ENCODE measurements around the gene HDAC9.
A peak's percentile ranks its signal among the peaks of the same experiment; 100 is the strongest.

Gene HDAC9

GRCh38 chr7:18845700-18846099, 350.2 kb downstream of the HDAC9 start:
- no peak for DNase-seq (ENCODE audit: low spot score)

GRCh38 chr7:18846765-18847215, 351.2 kb downstream of the HDAC9 start:
- DNase-seq (ENCODE audit: low spot score), result no peak

- no peak for DNase-seq (ENCODE audit: low spot score)
Observed at GRCh38 chr7:18849130-18849529, 353.6 kb downstream of the HDAC9 start.

- DNase-seq (ENCODE audit: low spot score), result no peak
Observed at GRCh38 chr7:18855796-18856195, 360.2 kb downstream of the HDAC9 start.

GRCh38 chr7:18858232-18858631, 362.7 kb downstream of the HDAC9 start:
- DNase-seq (ENCODE audit: low spot score), result no peak

- DNase-seq (ENCODE audit: low spot score), result no peak
Observed at GRCh38 chr7:18859318-18859717, 363.8 kb downstream of the HDAC9 start.

- no peak for DNase-seq (ENCODE audit: low spot score)
Observed at GRCh38 chr7:18860221-18860620, 364.7 kb downstream of the HDAC9 start.

GRCh38 chr7:18861514-18862118, 366.1 kb downstream of the HDAC9 start:
- no peak for DNase-seq (ENCODE audit: low spot score)

GRCh38 chr7:18864967-18865366, 369.4 kb downstream of the HDAC9 start:
- no peak for DNase-seq (ENCODE audit: low spot score)

GRCh38 chr7:18866359-18867036, 370.9 kb downstream of the HDAC9 start:
- no peak for DNase-seq (ENCODE audit: low spot score)

- DNase-seq (ENCODE audit: low spot score), result no peak
Observed at GRCh38 chr7:18872344-18872743, 376.8 kb downstream of the HDAC9 start.

GRCh38 chr7:18873734-18874336, 378.3 kb downstream of the HDAC9 start:
- no peak for DNase-seq (ENCODE audit: low spot score)

GRCh38 chr7:18874880-18875279, 379.3 kb downstream of the HDAC9 start:
- no peak for DNase-seq (ENCODE audit: low spot score)

GRCh38 chr7:18877874-18878273, 382.3 kb downstream of the HDAC9 start:
- DNase-seq (ENCODE audit: low spot score), result no peak

GRCh38 chr7:18886832-18887231, 391.3 kb downstream of the HDAC9 start:
- DNase-seq (ENCODE audit: low spot score), result no peak

GRCh38 chr7:18889436-18889835, 393.9 kb downstream of the HDAC9 start:
- DNase-seq (ENCODE audit: low spot score), result no peak

GRCh38 chr7:18890134-18890533, 394.6 kb downstream of the HDAC9 start:
- no peak for DNase-seq (ENCODE audit: low spot score)

- no peak for DNase-seq (ENCODE audit: low spot score)
Observed at GRCh38 chr7:18890885-18891621, 395.5 kb downstream of the HDAC9 start.

- no peak for DNase-seq (ENCODE audit: low spot score)
Observed at GRCh38 chr7:18893156-18893555, 397.6 kb downstream of the HDAC9 start.

GRCh38 chr7:18894155-18894554, 398.6 kb downstream of the HDAC9 start:
- DNase-seq (ENCODE audit: low spot score), result no peak

- peak; percentile 50 for DNase-seq (ENCODE audit: low spot score)
Observed at GRCh38 chr7:18895456-18895855, 399.9 kb downstream of the HDAC9 start.

- DNase-seq (ENCODE audit: low spot score), result no peak
Observed at GRCh38 chr7:18896343-18896975, 400.9 kb downstream of the HDAC9 start.

Data from SW480 (cell line).